K562 (cell line): Measurements from ENCODE around the gene PAM.
"Not testable (repeated sequence)": the region's sequence is repeated elsewhere in the genome, so short reads cannot be mapped to it uniquely, and the experiment has no call there.

Experiments used
- CEBPB ChIP-seq: fragments of 450-650 bp; IDR thresholded peaks from 2 replicates; pipeline ENCODE4 v1.6.1; 2016; ENCODE audit warnings: missing genetic modification characterization, missing compliant biosample characterization
- HDAC2 ChIP-seq: fragments of 450-650 bp; IDR thresholded peaks from 2 replicates; pipeline ENCODE4 v1.6.1; 2016; ENCODE audit warnings: mild to moderate bottlenecking
- KDM4B ChIP-seq, 2 experiments: fragments of 450-650 bp in 1 of 2; sonication (generic) in 1 of 2; IDR thresholded peaks; 2 replicates each; pipeline ENCODE4 v1.6.1; 2016 to 2017; ENCODE audit warnings: borderline replicate concordance in 2 of 2, antibody characterized with exemption in 1 of 2, low read depth in 1 of 2, mild to moderate bottlenecking in 1 of 2
- PATZ1 ChIP-seq: fragments of 250-450 bp; sonication (Bioruptor Pico); IDR thresholded peaks from 2 replicates; pipeline ENCODE4 v1.5.0; 2020; ENCODE audit warnings: mild to moderate bottlenecking, borderline replicate concordance
- POLR2A ChIP-seq: fragments of 450-650 bp; conservative IDR thresholded peaks from 2 replicates; pipeline ENCODE4 v1.6.1; 2016
- ZNF592 ChIP-seq: fragments of 450-650 bp; IDR thresholded peaks from 2 replicates; pipeline ENCODE4 v1.6.1; 2017; ENCODE audit warnings: antibody characterized with exemption, mild to moderate bottlenecking
- TF ChIP-seq, protein P1 (sequence below): sonication (generic); formaldehyde crosslinking; IDR thresholded peaks from 2 replicates; pipeline ENCODE4 v1.8.1; 2023; ENCODE audit warnings: mild to moderate bottlenecking, missing genetic modification reagents
- TF ChIP-seq, protein P2 (sequence below), 3 experiments: IDR thresholded peaks in 2 of 3; conservative IDR thresholded peaks in 1 of 3; 2 replicates each; pipeline ENCODE4 v1.5.1; 2011 to 2012; ENCODE audit warnings: low read length in 3 of 3, mild to moderate bottlenecking in 3 of 3, control low read depth in 2 of 3, improper control_type of control experiment in 1 of 3, inconsistent platforms in 1 of 3, low read depth in 1 of 3, mixed read lengths in 1 of 3, moderate library complexity in 1 of 3; ENCODE audit not compliant: insufficient read depth in 2 of 3
- TF ChIP-seq, protein P3 (sequence below): fragments of 250-450 bp; sonication (Bioruptor Pico); IDR thresholded peaks from 2 replicates; pipeline ENCODE4 v1.8.0; 2021; ENCODE audit warnings: moderate library complexity, mild to moderate bottlenecking, inconsistent platforms

DNA sequence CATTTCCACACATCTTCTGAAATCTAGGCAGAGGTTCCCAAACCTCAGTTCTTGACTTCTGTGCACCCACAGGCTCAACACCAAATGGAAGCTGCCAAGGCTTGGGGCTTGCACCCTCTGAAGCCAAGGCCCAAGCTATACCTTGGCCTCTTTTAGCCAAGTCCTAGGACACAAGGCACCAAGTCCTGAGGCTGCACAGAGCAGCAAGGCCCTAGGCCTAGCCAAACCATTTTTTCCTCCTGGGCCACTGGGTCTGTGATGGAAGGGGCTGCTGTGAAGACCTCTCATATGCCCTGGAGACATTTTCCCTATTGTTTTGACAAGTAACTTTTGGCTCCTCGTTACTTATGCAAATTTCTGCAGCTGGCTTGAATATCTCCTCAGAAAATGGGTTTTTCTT lies 244.5 kb downstream of the PAM start:
- TF ChIP-seq POLR2A; PATZ1; CEBPB (tag); HDAC2; ZNF592; KDM4B (IDR thresholded peaks at IDR 0.05; ENCODE audit: borderline replicate concordance in 2 of 2, low read depth in 1 of 2): not testable (repeated sequence)
- TF ChIP-seq, protein P1, sequence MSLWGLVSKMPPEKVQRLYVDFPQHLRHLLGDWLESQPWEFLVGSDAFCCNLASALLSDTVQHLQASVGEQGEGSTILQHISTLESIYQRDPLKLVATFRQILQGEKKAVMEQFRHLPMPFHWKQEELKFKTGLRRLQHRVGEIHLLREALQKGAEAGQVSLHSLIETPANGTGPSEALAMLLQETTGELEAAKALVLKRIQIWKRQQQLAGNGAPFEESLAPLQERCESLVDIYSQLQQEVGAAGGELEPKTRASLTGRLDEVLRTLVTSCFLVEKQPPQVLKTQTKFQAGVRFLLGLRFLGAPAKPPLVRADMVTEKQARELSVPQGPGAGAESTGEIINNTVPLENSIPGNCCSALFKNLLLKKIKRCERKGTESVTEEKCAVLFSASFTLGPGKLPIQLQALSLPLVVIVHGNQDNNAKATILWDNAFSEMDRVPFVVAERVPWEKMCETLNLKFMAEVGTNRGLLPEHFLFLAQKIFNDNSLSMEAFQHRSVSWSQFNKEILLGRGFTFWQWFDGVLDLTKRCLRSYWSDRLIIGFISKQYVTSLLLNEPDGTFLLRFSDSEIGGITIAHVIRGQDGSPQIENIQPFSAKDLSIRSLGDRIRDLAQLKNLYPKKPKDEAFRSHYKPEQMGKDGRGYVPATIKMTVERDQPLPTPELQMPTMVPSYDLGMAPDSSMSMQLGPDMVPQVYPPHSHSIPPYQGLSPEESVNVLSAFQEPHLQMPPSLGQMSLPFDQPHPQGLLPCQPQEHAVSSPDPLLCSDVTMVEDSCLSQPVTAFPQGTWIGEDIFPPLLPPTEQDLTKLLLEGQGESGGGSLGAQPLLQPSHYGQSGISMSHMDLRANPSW (CRISPR knock-in tag), result not testable (repeated sequence)
- TF ChIP-seq, protein P2, sequence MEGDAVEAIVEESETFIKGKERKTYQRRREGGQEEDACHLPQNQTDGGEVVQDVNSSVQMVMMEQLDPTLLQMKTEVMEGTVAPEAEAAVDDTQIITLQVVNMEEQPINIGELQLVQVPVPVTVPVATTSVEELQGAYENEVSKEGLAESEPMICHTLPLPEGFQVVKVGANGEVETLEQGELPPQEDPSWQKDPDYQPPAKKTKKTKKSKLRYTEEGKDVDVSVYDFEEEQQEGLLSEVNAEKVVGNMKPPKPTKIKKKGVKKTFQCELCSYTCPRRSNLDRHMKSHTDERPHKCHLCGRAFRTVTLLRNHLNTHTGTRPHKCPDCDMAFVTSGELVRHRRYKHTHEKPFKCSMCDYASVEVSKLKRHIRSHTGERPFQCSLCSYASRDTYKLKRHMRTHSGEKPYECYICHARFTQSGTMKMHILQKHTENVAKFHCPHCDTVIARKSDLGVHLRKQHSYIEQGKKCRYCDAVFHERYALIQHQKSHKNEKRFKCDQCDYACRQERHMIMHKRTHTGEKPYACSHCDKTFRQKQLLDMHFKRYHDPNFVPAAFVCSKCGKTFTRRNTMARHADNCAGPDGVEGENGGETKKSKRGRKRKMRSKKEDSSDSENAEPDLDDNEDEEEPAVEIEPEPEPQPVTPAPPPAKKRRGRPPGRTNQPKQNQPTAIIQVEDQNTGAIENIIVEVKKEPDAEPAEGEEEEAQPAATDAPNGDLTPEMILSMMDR (IDR thresholded peaks at IDR 0.05 in 2 of 3, conservative IDR thresholded peaks at IDR 0.05 in 1 of 3; ENCODE audit: insufficient read depth in 2 of 3, low read depth in 1 of 3, low read length in 3 of 3), result not testable (repeated sequence)
- TF ChIP-seq, protein P3, sequence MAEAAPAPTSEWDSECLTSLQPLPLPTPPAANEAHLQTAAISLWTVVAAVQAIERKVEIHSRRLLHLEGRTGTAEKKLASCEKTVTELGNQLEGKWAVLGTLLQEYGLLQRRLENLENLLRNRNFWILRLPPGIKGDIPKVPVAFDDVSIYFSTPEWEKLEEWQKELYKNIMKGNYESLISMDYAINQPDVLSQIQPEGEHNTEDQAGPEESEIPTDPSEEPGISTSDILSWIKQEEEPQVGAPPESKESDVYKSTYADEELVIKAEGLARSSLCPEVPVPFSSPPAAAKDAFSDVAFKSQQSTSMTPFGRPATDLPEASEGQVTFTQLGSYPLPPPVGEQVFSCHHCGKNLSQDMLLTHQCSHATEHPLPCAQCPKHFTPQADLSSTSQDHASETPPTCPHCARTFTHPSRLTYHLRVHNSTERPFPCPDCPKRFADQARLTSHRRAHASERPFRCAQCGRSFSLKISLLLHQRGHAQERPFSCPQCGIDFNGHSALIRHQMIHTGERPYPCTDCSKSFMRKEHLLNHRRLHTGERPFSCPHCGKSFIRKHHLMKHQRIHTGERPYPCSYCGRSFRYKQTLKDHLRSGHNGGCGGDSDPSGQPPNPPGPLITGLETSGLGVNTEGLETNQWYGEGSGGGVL (CRISPR knock-in tag), result not testable (repeated sequence)
